HG03066 (cell line): ENCODE measurements around the gene CREBRF.
"Not testable (repeated sequence)": the region's sequence is repeated elsewhere in the genome, so short reads cannot be mapped to it uniquely, and the experiment has no call there.

Source experiments
- ATAC-seq: cut with Tn5 transposase; IDR thresholded peaks from one replicate; pipeline ENCODE4 v1.9.1; 2021; ENCODE audit warnings: low read depth; ENCODE audit not compliant: unreplicated experiment

CREBRF gene

DNA sequence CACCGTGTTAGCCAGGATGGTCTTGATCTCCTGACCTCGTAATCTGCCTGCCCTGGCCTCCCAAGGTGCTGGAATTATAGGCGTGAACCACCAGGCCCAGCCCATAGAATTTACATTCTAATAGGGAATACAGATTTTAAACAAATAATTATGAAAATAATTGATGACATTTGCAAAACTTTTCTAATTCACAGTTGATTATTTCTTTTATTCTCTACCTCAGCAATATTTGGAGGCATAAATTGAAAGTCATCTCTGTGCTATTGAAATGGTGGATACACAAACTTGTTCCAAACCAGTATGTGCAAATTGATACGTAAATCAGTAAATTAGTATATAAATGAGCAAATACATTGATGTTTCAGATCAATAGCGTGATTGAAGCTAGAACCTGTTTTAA is 96.4 kb downstream of the CREBRF start:
- ATAC-seq = no peak

DNA sequence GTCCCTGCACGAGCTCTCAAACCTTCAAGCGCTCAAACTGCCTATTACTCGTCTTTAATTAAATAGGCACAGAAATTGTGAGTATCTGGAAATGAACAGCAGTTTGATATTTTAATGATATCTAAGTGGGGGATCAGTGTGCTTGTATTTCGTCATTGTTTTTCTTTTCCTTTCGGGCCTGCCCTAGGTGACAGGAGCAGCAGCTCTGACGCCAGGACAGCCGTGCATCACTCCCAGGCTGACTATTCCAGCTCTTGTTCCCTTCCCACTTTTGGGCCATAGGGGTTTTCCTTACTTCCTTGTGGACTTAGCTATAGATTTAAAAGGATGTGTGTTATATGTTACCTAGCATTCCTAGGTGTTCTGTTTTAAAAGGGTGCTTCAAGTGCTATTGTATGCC is 97.7 kb downstream of the CREBRF start:
- no peak for ATAC-seq

DNA sequence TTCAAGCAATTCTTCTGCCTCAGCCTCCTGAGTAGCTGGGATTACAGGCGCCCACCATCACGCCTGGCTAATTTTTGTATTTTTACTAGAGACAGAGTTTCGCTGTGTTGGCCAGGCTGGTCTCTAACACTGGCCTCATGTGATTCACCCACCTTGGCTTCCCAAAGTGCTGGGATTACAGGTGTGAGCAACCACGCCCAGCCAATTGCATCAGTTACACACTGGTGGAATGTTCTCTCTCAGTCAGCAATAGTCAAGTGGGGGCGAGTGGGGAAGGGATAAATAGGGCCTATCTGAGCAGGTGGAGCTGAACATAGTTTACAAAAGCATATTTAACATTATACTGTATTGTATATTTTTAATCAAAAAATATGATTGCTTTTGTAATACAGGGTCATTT is 98.5 kb downstream of the CREBRF start:
- ATAC-seq = not testable (repeated sequence)

DNA sequence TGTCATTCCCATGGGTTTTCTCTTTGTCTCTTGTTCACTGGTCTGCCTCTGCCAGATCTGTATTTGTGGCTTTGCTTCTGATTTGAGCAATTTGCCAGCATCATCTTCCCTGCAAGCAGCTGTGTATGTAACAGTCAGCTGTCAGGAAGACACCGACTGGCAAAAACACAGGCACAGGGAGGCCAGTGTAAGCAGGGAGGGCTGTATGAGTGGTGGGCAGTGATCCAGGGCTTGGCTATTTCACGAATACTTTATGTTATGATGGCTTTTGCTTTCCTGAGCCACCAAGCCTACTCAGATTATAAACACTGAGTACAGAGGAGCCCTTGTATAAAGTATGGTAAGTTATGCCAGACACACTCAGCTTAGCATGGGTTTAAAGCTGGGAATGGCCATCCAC is 99.8 kb downstream of the CREBRF start:
- ATAC-seq = no peak

DNA sequence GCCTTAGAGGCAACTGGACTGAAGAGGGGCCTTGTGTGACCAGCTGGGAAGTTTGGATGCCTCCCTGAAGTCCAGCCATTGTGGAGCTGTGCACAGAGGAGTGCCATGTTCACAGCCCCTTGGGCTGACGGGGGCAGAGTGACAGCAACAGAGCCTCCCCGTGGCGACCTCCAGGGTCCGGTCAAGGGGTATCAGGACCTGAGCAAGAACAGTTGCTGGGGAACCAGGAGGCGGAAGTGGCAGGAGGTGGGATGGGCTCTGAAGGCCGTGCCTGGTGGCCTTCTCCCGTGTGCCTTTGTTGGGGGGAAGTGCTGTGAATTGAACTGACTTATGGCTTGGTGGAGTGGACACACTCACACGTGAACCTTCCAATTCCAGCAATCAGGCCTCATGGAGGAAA is 102.2 kb downstream of the CREBRF start:
- ATAC-seq = no peak

DNA sequence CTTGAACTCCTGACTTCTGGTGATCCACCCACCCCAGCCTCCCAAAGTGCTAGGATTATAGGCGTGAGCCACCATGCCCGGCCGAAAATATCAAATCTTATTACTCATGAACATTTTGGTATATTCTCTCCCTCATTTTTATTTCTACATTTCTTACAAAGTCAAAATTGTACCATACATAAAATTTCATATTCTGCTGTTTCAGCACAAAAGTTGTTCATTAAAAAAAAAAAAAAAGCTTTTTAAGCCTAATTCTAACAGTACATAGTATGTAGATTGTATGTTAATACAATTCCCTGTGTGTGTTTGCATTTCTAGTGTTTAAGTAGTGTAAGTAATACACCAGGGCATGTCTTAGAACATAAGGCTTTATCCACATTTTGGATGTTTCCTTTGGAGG is 103.1 kb downstream of the CREBRF start:
- ATAC-seq = no peak

DNA sequence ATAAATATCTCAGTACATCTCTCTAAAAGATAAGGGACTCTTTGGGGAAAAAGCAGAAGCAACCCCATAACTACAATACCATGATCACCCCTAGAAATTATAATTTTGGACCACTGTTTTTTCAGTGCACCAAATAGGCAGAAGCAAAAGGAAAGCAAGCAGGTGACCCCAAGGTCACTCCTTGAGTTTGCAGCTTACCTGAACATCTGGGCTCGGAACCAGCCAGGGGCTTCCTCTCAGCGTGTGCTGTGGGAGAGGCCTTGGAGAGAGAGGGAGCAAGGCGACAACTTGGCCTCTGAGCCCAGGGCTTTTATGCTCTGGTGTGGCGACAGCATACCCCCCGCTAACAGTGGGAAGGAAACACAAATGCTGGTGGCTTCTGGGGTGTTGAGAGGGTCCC is 105.0 kb downstream of the CREBRF start:
- ATAC-seq = no peak

DNA sequence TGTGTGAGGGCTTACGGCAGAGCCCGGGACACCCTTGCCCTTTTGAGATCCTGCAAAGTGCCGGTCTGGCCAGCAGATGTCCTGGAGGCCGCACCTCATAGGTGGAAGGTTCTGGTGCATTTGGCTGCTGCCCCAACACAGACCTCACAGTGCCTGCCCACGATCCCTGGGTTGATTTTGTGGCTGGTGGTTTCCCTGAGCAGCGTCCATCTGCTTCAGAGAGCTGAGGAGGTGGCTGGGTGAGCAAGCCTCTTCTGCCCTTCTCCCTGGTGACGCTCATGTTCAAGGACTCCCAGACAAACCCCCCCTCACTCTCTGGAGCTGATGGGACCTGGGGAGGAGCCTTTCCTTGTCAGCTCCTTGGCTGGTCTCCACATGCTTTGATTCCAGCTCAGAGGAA is 107.1 kb downstream of the CREBRF start:
- no peak for ATAC-seq

DNA sequence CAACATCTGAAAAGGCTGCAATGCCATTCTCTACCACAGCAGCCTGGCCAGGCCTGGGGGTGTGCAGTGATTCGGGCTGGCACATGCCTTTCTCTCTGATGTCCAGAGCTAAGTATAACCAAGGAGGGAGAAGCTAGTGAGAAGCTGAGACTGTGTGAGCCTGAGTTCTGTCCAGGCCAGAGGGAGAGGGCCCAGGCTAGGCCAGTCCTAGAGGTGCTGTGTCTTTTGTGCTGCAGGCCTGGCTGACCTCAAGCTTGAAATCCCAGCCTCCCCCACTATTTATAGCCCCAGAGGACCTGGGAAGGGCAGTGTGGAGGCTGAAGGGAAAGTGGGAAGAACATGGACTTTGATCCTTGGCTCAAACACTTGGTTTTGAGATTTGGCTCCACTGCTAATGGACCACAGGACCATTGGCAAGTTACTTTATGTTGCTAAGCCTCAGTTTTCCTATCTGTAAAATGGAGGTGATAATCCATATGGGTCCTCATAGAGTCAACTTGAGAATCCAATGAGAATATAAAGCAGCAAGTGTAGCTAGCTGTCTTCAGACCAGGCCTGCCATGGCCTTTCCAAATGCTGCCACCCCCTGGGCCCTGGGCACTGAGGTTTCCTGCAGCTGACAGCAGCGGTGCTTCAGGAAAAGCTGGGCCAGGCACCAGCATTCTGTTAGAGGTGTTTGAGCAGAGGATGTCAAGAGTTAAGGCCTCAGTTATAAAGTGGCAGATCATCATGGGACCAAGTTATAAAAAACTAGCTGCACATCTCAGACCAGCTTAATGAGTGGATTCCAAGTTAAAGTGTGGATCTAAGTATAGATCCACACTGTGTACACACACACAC is 109.2 kb downstream of the CREBRF start:
- no peak for ATAC-seq

DNA sequence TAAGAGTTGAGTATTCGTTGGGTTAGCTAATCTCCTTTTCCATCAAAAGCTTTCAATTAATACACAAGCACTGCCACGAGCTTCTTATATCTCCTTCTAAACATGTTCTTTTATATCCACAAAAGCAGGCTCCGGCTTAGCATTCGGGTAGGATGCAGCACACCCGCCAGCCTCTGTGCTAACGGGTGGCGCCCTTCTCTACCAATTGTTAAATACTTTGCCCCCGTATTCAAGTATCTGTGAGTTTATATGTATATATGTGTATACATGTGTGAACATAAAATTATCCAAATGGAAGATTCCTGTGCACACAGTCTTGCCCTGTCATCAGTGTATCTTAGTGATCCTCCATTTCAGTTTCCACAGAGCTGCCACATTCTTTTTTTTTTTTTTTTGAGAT is 116.0 kb downstream of the CREBRF start:
- ATAC-seq = no peak

DNA sequence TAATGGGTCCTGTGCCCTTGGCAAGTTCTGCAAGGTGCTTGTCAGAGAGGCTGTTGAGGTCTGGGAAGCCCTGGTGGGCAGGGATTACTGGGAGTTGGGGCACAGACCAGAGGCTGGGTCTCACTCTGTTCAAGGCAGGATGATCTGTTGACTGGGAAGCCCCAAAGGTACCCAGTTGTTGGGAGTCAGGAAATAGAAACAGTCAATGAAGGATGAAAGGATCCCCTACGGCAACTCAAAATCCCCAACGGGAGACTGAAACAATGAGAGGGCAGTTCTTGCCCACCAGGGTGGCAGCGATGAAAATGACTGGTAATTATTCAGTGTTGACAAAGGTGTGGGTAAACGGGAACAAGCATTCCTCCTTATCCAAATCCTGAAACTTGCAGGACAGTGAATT is 119.4 kb downstream of the CREBRF start:
- no peak for ATAC-seq

DNA sequence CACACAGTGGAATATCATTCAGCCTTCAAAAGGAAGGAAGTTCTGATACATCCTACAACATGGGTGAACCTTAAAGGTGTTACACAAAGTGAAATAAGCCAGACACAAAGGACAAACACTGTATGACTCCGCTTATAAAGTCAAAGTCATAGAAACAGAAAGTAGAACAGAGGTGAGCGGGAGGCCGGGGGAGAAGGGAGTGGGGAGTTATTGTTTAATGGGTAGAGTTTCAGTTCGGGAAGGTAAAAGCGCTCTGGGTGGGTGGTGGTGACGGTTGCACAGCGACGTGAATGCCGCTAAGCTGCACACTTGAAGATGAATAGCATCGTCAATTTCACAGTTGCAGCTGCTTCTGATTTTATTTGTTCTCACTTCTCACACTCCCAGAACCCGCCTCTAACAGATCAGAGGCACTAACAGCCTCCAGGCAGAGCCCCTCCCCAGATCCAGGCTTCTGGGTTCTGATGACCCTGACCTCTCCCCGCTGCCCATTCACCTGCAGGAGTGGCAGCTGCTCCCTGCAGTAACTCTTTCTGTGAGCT is 122.3 kb downstream of the CREBRF start:
- ATAC-seq = no peak

DNA sequence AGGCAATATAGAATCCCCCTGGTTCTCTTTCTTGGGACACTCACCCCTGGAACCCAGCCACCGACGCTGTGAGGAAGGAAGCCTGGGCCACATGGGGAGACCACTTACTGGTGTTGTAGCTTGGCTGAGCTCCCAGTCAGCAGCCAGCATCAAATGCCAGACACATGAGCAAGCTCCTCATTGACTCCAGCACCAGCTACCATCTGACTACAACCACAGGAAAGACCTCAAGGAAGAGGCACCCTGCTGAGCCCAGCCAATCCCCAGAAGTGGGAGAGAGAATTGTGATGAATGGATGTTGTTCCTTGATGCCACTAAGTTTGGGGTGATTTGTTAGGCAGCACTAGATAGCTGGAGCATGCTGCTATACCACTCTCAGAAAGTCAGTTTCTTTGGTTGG is 124.2 kb downstream of the CREBRF start:
- no peak for ATAC-seq

DNA sequence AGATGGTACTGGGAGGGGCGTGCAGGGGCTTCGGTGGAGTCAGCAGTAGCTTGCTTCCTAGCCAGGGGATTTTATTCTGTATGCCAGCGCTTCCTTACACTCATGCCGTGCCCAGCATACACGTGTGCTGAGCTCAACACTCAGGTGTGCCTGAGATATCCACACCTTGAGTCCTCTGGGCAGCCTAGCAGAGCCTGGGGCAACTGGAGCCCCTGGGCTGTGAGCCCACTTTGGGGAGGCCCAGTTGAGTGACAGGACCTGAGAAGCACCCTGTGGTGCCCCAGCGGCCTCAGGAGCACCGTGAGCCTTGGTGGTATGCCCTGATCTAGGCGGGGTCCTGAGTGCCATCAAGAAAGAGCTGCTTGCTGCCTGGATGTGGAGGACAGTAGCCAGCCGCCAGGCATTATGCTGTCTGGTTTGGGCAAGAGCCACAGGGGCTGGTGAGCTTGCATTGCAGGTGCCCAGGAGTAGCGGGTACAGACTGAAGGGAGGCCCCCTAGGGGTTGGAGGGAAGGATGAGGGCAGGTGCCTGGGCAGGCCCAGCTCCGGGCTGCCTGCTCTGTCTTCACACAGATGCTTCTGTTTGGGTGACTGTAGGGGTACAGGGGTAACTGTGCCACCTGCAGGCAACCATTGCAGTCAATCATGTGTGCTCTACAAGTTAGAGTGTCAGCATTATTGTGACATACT is 131.0 kb downstream of the CREBRF start:
- no peak for ATAC-seq

DNA sequence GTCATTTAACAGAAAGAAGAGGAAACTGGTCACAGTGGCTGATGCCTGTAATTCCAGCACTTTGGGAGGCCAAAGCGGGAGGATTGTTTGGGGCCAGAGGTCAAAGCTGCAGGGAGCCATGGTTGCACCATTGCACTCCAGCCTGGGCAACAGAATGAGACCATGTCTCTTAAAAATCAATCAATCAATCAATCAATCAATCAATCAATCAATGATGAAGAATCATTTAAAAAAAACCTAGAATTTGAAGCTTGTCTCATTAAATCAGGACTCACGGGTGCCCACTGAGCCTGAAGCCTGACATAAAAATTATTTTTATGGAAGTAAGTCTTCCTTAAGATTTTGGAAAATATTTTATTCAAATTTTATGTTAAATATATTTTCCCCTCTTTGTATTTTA is 132.1 kb downstream of the CREBRF start:
- no peak for ATAC-seq
